Stimulated activated CD4-positive, alpha-beta T cell treated with anti-CD3 and anti-CD28 coated beads, Interleukin-12 subunit alpha, Interleukin-12 subunit beta, amount 100 ng/mL, for 4 hours (primary cell): ENCODE data around the gene SEC14L1.

Experiments
- DNase-seq: peaks from one replicate; pipeline ENCODE4 v3.0.0-alpha.2; 2020

Gene SEC14L1

GRCh38 chr17:77196251-77196650 lies 55.5 kb downstream of the SEC14L1 start:
- no peak for DNase-seq

GRCh38 chr17:77197115-77197514 lies 56.3 kb downstream of the SEC14L1 start:
- no peak for DNase-seq

- DNase-seq, result no peak
Measured at GRCh38 chr17:77200711-77201110, 59.9 kb downstream of the SEC14L1 start.

GRCh38 chr17:77203436-77203835 lies 62.7 kb downstream of the SEC14L1 start:
- no peak for DNase-seq

GRCh38 chr17:77203846-77204245 lies 63.1 kb downstream of the SEC14L1 start:
- no peak for DNase-seq

- DNase-seq, result no peak
Measured at GRCh38 chr17:77204536-77204935, 63.8 kb downstream of the SEC14L1 start.

GRCh38 chr17:77205396-77206125 lies 64.8 kb downstream of the SEC14L1 start:
- DNase-seq, result no peak

GRCh38 chr17:77206158-77206956 lies 65.6 kb downstream of the SEC14L1 start:
- no peak for DNase-seq

GRCh38 chr17:77207689-77208216 lies 67.0 kb downstream of the SEC14L1 start:
- DNase-seq, result no peak

- no peak for DNase-seq
Measured at GRCh38 chr17:77208217-77208808, 67.5 kb downstream of the SEC14L1 start.

- DNase-seq, result no peak
Measured at GRCh38 chr17:77208856-77209255, 68.1 kb downstream of the SEC14L1 start.

- no peak for DNase-seq
Measured at GRCh38 chr17:77209330-77209748, 68.6 kb downstream of the SEC14L1 start.

- DNase-seq, result no peak
Measured at GRCh38 chr17:77210331-77210730, 69.6 kb downstream of the SEC14L1 start.

- DNase-seq, result no peak
Measured at GRCh38 chr17:77210946-77211541, 70.3 kb downstream of the SEC14L1 start.

GRCh38 chr17:77211681-77212080 lies 70.9 kb downstream of the SEC14L1 start:
- no peak for DNase-seq

GRCh38 chr17:77212081-77212832 lies 71.5 kb downstream of the SEC14L1 start:
- no peak for DNase-seq

- DNase-seq, result no peak
Measured at GRCh38 chr17:77212833-77213777, 72.3 kb downstream of the SEC14L1 start.

GRCh38 chr17:77213778-77214132 lies 73.0 kb downstream of the SEC14L1 start:
- DNase-seq, result no peak

GRCh38 chr17:77214328-77214727 lies 73.6 kb downstream of the SEC14L1 start:
- no peak for DNase-seq

GRCh38 chr17:77214743-77215142 lies 74.0 kb downstream of the SEC14L1 start:
- no peak for DNase-seq

GRCh38 chr17:77215281-77215680 lies 74.5 kb downstream of the SEC14L1 start:
- no peak for DNase-seq
